ENCODE results near the gene WDR31. TPM values are rescaled to one million over a fixed set of nuclear protein-coding genes. Genes with fewer than 3 reads are reported as not detected.

Gene WDR31
- total and polyA plus RNA-seq, 2 of the 4 experiments (the other 2 are of a cell fraction), result 0.29 to 0.36 TPM

DNA sequence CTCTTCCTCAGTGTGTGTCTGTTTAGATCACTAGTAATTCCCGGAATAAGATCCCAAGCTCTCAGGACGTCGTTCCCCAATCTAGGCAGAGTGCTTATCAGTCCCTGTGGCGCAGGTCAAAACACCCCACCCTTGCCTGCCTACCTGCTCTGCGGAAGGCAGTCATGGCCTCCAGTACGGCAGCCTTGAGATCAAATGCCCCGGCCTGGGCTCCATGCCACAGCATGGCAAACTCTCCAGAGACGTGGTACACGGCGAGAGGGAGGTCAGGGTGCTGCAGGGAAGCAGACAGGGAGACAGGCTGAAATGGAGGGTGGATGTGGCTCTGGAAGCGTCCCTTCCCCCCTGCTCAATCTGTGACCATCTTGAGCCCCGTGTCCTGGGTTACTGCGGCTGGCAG lies 48.8 kb upstream of the WDR31 start:
- H3K56ac ChIP-seq (ENCODE audit: extremely low read depth, insufficient read depth, low read length), result no peak overlapping the region
- H3K14ac ChIP-seq (replicated peaks; ENCODE audit: low read depth, low read length), result no peak overlapping the region
- in situ Hi-C loops (cut with MboI; ENCODE audit: low sequenced_read_pairs), result no loop called here
- H3K4me2 ChIP-seq (ENCODE audit: low read depth, low read length), result no peak overlapping the region
- H2AK9ac ChIP-seq (replicated peaks; ENCODE audit: low read depth, low read length, poor library complexity), result no peak overlapping the region
- no peak overlapping the region for H4K8ac ChIP-seq (ENCODE audit: low read depth in 2 of 2, low read length in 2 of 2)
- no peak overlapping the region for H4K91ac ChIP-seq (ENCODE audit: insufficient read depth, low read depth, low read length)
- no peak overlapping the region for H2AK5ac ChIP-seq (ENCODE audit: low read depth, low read length)
- BruUV-seq (replicated peaks), result no TSS peak
- no peak overlapping the region for H3K18ac ChIP-seq (ENCODE audit: low read depth, low read length)
- dilution Hi-C loops (cut with HindIII; ENCODE audit: low sequenced_read_pairs, unreplicated experiment), result no loop called here
- no peak overlapping the region for H2BK20ac ChIP-seq (ENCODE audit: low read depth, low read length)
- H3K23ac ChIP-seq (ENCODE audit: low read depth, low read length), result no peak overlapping the region
- ATAC-seq (ENCODE audit: low read depth) (no peak), DNase-seq (no peak)
- no peak overlapping the region for H3K4ac ChIP-seq (ENCODE audit: low read depth, low read length)
- H2BK5ac ChIP-seq (ENCODE audit: low read depth, low read length, poor library complexity, severe bottlenecking), result no peak overlapping the region
- ChIA-PET POLR2A (ENCODE audit: unreplicated experiment) (no interaction called here), CTCF (no interaction called here)
- H3K27me3 ChIP-seq (ENCODE audit: control insufficient read depth, insufficient read depth, low read length), result no peaks in the 10 kb centered on the region
- H3K9me3 ChIP-seq (ENCODE audit: control insufficient read depth, insufficient read depth, low read length), result no peaks in the 10 kb centered on the region
- no peaks in the 10 kb centered on the region for H3K4me1 ChIP-seq (ENCODE audit: control insufficient read depth, insufficient read depth, low read length)
- TF ChIP-seq POLR2A (IDR thresholded peaks at IDR 0.05; ENCODE audit: low read depth, low read length) (no peak), MXI1 (IDR thresholded peaks at IDR 0.05; ENCODE audit: borderline replicate concordance, low read depth, low read length) (no peak), FOS (IDR thresholded peaks at IDR 0.05; ENCODE audit: low read depth, low read length) (no peak), NFE2L2 (IDR thresholded peaks at IDR 0.05; ENCODE audit: low read depth, low read length) (no peak), RCOR1 (IDR thresholded peaks at IDR 0.05; ENCODE audit: insufficient replicate concordance, low read length) (no peak), MAFK (IDR thresholded peaks at IDR 0.05; ENCODE audit: low read depth, low read length) (no peak)
- no peak overlapping the region for H2BK15ac ChIP-seq (ENCODE audit: low read depth, low read length)
- H3K4me3 ChIP-seq (ENCODE audit: insufficient read depth, low read depth, low read length), result no peak overlapping the region
- peaks cover 49% of the 10 kb centered on the region for H3K36me3 ChIP-seq (ENCODE audit: control insufficient read depth, insufficient read depth, low read length)
- H2AFZ ChIP-seq (replicated peaks; ENCODE audit: low read length, poor library complexity), result no peak overlapping the region
- H3K9ac ChIP-seq (ENCODE audit: low read depth, low read length), result no peak overlapping the region
- no peak overlapping the region for H3K27ac ChIP-seq (ENCODE audit: insufficient read depth, low read length)
- peaks cover 3% of the 10 kb centered on the region; the same call in 1 of the 2 replicates for H3K9me1 ChIP-seq (ENCODE audit: insufficient read depth, low read length)
- no peaks in the 10 kb centered on the region for H4K20me1 ChIP-seq (ENCODE audit: insufficient read depth, low read length)
- no peak overlapping the region for H2BK120ac ChIP-seq (ENCODE audit: low read depth, low read length)
- 95% methylated on average over 7 of the region's 13 CpGs; no CpG with 5 or more reads in 1 of the 2 experiments for WGBS, 2 experiments (ENCODE audit: extremely low coverage in 2 of 2, insufficient read length in 1 of 2)
- no peaks in the 10 kb centered on the region for H3K79me1 ChIP-seq (ENCODE audit: low read depth in 1 of 2, low read length in 2 of 2)
- H4K5ac ChIP-seq (ENCODE audit: low read depth, low read length), result no peak overlapping the region
- intact Hi-C loops (cut with micrococcal nuclease), result no loop called here

Measured in IMR-90 (cell line).